ENCODE results near the gene ZCCHC13.

DNA sequence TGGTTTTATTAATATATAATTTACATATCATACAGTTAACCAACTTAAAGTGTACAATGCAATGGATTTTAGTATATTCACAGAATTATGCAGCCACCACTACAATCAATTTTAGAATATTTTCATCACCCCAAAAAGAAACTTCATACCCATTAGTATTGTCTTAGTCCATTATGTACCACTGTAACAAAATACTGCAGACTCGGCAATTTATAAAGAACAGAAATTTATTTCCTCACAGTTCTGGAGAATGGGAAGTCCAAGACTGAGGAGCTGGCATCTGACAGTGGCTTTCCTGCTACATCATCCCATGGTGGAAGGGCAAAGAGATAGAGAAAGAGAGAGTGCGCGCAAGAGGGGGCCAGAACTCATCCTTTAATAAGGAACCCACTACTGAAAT is 8.9 kb upstream of the ZCCHC13 start:
- TF ChIP-seq, protein P1, sequence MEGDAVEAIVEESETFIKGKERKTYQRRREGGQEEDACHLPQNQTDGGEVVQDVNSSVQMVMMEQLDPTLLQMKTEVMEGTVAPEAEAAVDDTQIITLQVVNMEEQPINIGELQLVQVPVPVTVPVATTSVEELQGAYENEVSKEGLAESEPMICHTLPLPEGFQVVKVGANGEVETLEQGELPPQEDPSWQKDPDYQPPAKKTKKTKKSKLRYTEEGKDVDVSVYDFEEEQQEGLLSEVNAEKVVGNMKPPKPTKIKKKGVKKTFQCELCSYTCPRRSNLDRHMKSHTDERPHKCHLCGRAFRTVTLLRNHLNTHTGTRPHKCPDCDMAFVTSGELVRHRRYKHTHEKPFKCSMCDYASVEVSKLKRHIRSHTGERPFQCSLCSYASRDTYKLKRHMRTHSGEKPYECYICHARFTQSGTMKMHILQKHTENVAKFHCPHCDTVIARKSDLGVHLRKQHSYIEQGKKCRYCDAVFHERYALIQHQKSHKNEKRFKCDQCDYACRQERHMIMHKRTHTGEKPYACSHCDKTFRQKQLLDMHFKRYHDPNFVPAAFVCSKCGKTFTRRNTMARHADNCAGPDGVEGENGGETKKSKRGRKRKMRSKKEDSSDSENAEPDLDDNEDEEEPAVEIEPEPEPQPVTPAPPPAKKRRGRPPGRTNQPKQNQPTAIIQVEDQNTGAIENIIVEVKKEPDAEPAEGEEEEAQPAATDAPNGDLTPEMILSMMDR (IDR thresholded peaks at IDR 0.05), result no peak
- TF ChIP-seq POLR2A (IDR thresholded peaks at IDR 0.05), result no peak
- TF ChIP-seq POLR2AphosphoS5 (IDR thresholded peaks at IDR 0.05), result no peak
